H1 (cell line): ENCODE measurements around the gene FTHL17. TPM values are rescaled to one million over a fixed set of nuclear protein-coding genes. Genes with fewer than 3 reads are reported as not detected.

ENCODE experiments used
- CTCF ChIA-PET: fragments of 300-600 bp; sonication (Branson Sonifier 250); formaldehyde crosslinking; loops from one replicate; lab custom pipeline; 2021; ENCODE audit not compliant: partially characterized antibody; lab: Charles Lee
- POLR2A ChIA-PET: fragments of 300-600 bp; sonication (Branson Sonifier 250); formaldehyde crosslinking; loops from one replicate; lab custom pipeline; 2021; ENCODE audit warnings: inconsistent platforms; ENCODE audit not compliant: partially characterized antibody; lab: Charles Lee
- DNase-seq, 2 experiments: peaks; one replicate each; pipeline versions ENCODE4 v3.0.0 to v3.0.0-alpha.2; 2010 to 2022; ENCODE audit warnings: low spot score in 2 of 2, low read depth in 1 of 2, mixed read lengths in 1 of 2
- FAIRE-seq: peaks from 2 replicates; lab custom pipeline; 2011; peaks lifted over from hg19 to GRCh38; lab: Jason Lieb, UNC
- H2AFZ ChIP-seq: 2 replicates; pipeline ENCODE4 v1.8.1; 2012; ENCODE audit warnings: low read length, inconsistent platforms
- H2AK5ac ChIP-seq: 2 replicates; pipeline ENCODE4 v1.6.1; 2013; ENCODE audit warnings: low read depth, low read length
- H2BK120ac ChIP-seq: replicated peaks from 2 replicates; pipeline ENCODE3; 2013; ENCODE audit warnings: low read depth, low read length, inconsistent platforms
- H2BK12ac ChIP-seq: 2 replicates; pipeline ENCODE4 v1.6.1; 2013; ENCODE audit warnings: low read depth, low read length
- H2BK15ac ChIP-seq: 2 replicates; pipeline ENCODE4 v1.6.1; 2013; ENCODE audit warnings: low read length
- H2BK20ac ChIP-seq: 2 replicates; pipeline ENCODE4 v1.6.1; 2013; ENCODE audit warnings: low read length
- H2BK5ac ChIP-seq: 2 replicates; pipeline ENCODE4 v1.6.1; 2013; ENCODE audit warnings: low read depth, low read length
- H3K14ac ChIP-seq: 2 replicates; pipeline ENCODE4 v1.6.1; 2013; ENCODE audit warnings: inconsistent platforms; ENCODE audit not compliant: insufficient read length
- H3K18ac ChIP-seq: 2 replicates; pipeline ENCODE4 v1.6.1; 2013; ENCODE audit warnings: low read length; ENCODE audit errors: extremely low read depth
- H3K23ac ChIP-seq: 2 replicates; pipeline ENCODE4 v1.6.1; 2013; ENCODE audit warnings: inconsistent platforms; ENCODE audit not compliant: insufficient read length
- H3K23me2 ChIP-seq: 2 replicates; pipeline ENCODE4 v1.6.1; 2013; ENCODE audit warnings: low read depth, low read length
- H3K27ac ChIP-seq: 2 replicates; pipeline ENCODE4 v1.6.1; 2011; ENCODE audit warnings: low read depth, low read length, inconsistent platforms
- H3K27me3 ChIP-seq, 4 experiments: replicated peaks in 1 of 4; 1 replicate in 1 of 4; 2 replicates in 3 of 4; pipeline versions ENCODE4 v1.6.1 to v1.8.1; 2011 to 2013; ENCODE audit warnings: low read length in 3 of 4, mild to moderate bottlenecking in 3 of 4, inconsistent platforms in 2 of 4, mixed read lengths in 2 of 4, moderate library complexity in 1 of 4; ENCODE audit not compliant: control insufficient read depth in 3 of 4, insufficient read depth in 3 of 4; ENCODE audit errors: extremely low read depth in 1 of 4
- H3K36me3 ChIP-seq, 4 experiments: 2 replicates each; pipeline versions ENCODE4 v1.6.1 to v1.8.1; 2011 to 2013; ENCODE audit warnings: mild to moderate bottlenecking in 4 of 4, low read length in 3 of 4, moderate library complexity in 2 of 4, control low read depth in 1 of 4, inconsistent platforms in 1 of 4; ENCODE audit not compliant: insufficient read depth in 4 of 4, control insufficient read depth in 2 of 4
- H3K4ac ChIP-seq: replicated peaks from 2 replicates; pipeline ENCODE3; 2013; ENCODE audit warnings: low read length, low read depth, mixed read lengths, inconsistent platforms; ENCODE audit not compliant: insufficient read length
- H3K4me1 ChIP-seq, 4 experiments: replicated peaks in 1 of 4; 1 replicate in 1 of 4; 2 replicates in 3 of 4; pipeline versions ENCODE4 v1.6.1 to v1.8.1; 2011 to 2013; ENCODE audit warnings: low read length in 3 of 4, inconsistent platforms in 2 of 4, mixed read lengths in 1 of 4; ENCODE audit not compliant: insufficient read depth in 4 of 4, control insufficient read depth in 3 of 4
- H3K4me2 ChIP-seq, 2 experiments: 2 replicates each; pipeline versions ENCODE4 v1.6.1 to v1.8.1; 2011 to 2013; ENCODE audit warnings: low read depth in 2 of 2, low read length in 2 of 2, control low read depth in 1 of 2, inconsistent platforms in 1 of 2, mild to moderate bottlenecking in 1 of 2; ENCODE audit not compliant: insufficient read depth in 1 of 2
- H3K4me3 ChIP-seq, 4 experiments: fragments of 200-600, 300-600 bp in 1 of 4; sonication (generic), shearing (Covaris generic), sonication (Bioruptor Twin) in 1 of 4; 2 replicates each; pipeline versions ENCODE4 v1.5.1 to v1.8.1; 2011 to 2016; ENCODE audit warnings: low read length in 4 of 4, low read depth in 3 of 4, control low read depth in 2 of 4, inconsistent platforms in 2 of 4, mild to moderate bottlenecking in 2 of 4, mixed read lengths in 1 of 4, moderate library complexity in 1 of 4; ENCODE audit not compliant: insufficient read depth in 2 of 4; ENCODE audit errors: extremely low read depth in 1 of 4
- H3K56ac ChIP-seq: replicated peaks from 2 replicates; pipeline ENCODE3; 2013; ENCODE audit warnings: low read depth, mild to moderate bottlenecking, mixed read lengths, low read length, inconsistent platforms; ENCODE audit not compliant: insufficient read length
- H3K79me1 ChIP-seq: 2 replicates; pipeline ENCODE4 v1.6.1; 2013; ENCODE audit warnings: low read depth, low read length, control low read depth
- H3K79me2 ChIP-seq, 2 experiments: 2 replicates each; pipeline versions ENCODE4 v1.6.1 to v1.8.1; 2012 to 2013; ENCODE audit warnings: low read length in 2 of 2, mild to moderate bottlenecking in 2 of 2, inconsistent platforms in 1 of 2; ENCODE audit not compliant: insufficient read depth in 2 of 2, control insufficient read depth in 1 of 2
- H3K9ac ChIP-seq, 4 experiments: replicated peaks in 1 of 4; 1 replicate in 1 of 4; 2 replicates in 3 of 4; pipeline versions ENCODE4 v1.6.1 to v1.8.1; 2011 to 2013; ENCODE audit warnings: low read depth in 3 of 4, low read length in 3 of 4, control low read depth in 2 of 4, mild to moderate bottlenecking in 2 of 4, moderate library complexity in 2 of 4, inconsistent platforms in 1 of 4; ENCODE audit errors: extremely low read depth in 1 of 4
- H3K9me3 ChIP-seq, 2 experiments: 2 replicates each; pipeline versions ENCODE4 v1.6.1 to v1.8.1; 2012 to 2013; ENCODE audit warnings: mild to moderate bottlenecking in 2 of 2, moderate library complexity in 2 of 2, control low read depth in 1 of 2, inconsistent platforms in 1 of 2, low read depth in 1 of 2, low read length in 1 of 2, mixed read lengths in 1 of 2; ENCODE audit not compliant: insufficient read depth in 2 of 2
- H4K20me1 ChIP-seq, 2 experiments: replicated peaks in 1 of 2; 2 replicates each; pipeline versions ENCODE3 to v1.8.1; 2011 to 2013; ENCODE audit warnings: inconsistent platforms in 2 of 2, low read length in 2 of 2, mild to moderate bottlenecking in 1 of 2; ENCODE audit not compliant: insufficient read depth in 2 of 2, control insufficient read depth in 1 of 2
- H4K5ac ChIP-seq: 2 replicates; pipeline ENCODE4 v1.6.1; 2013; ENCODE audit warnings: low read length, low read depth, mixed read lengths, inconsistent platforms; ENCODE audit not compliant: insufficient read length
- H4K8ac ChIP-seq: 2 replicates; pipeline ENCODE4 v1.8.0; 2013; ENCODE audit warnings: mild to moderate bottlenecking, moderate library complexity, low read length, inconsistent platforms; ENCODE audit not compliant: insufficient read depth; ENCODE audit errors: extremely low read depth
- H4K91ac ChIP-seq: replicated peaks from 2 replicates; pipeline ENCODE3; 2013; ENCODE audit warnings: low read length, mixed read lengths, inconsistent platforms; ENCODE audit not compliant: insufficient read length
- BRCA1 ChIP-seq: IDR thresholded peaks from 2 replicates; pipeline ENCODE4 v1.6.1; 2012; ENCODE audit warnings: low read depth, low read length, improper control_type of control experiment
- CBX8 ChIP-seq: fragments of 300-800, 300-1000 bp; sonication (generic); IDR thresholded peaks from 2 replicates; pipeline ENCODE4 v1.7.1; 2016; ENCODE audit warnings: low read depth, low read length, borderline replicate concordance
- CEBPB ChIP-seq: IDR thresholded peaks from 2 replicates; pipeline ENCODE4 v1.6.1; 2012; ENCODE audit warnings: low read depth, low read length
- CREB1 ChIP-seq: IDR thresholded peaks from 2 replicates; pipeline ENCODE4 v1.6.1; 2012; ENCODE audit warnings: inconsistent platforms
- EP300 ChIP-seq, 2 experiments: IDR thresholded peaks; 1 replicate in 1 of 2; 2 replicates in 1 of 2; pipeline ENCODE4 v1.6.1; 2011 to 2012; ENCODE audit warnings: low read depth in 2 of 2, low read length in 2 of 2, mild to moderate bottlenecking in 2 of 2, borderline replicate concordance in 1 of 2, inconsistent platforms in 1 of 2, moderate library complexity in 1 of 2
- GABPA ChIP-seq: IDR thresholded peaks from 2 replicates; pipeline ENCODE4 v1.6.1; 2011; ENCODE audit warnings: mild to moderate bottlenecking, low read length, moderate library complexity, borderline replicate concordance; ENCODE audit not compliant: insufficient read depth
- POU5F1 ChIP-seq: IDR thresholded peaks from 2 replicates; pipeline ENCODE4 v1.6.1; 2011; ENCODE audit warnings: low read depth, mild to moderate bottlenecking, low read length, moderate library complexity
- RAD21 ChIP-seq, 2 experiments: IDR thresholded peaks in 1 of 2; conservative IDR thresholded peaks in 1 of 2; 2 replicates each; pipeline ENCODE4 v1.6.1; 2011; ENCODE audit warnings: low read depth in 2 of 2, low read length in 2 of 2, improper control_type of control experiment in 1 of 2, inconsistent platforms in 1 of 2, mild to moderate bottlenecking in 1 of 2, moderate library complexity in 1 of 2
- RXRA ChIP-seq: IDR thresholded peaks from 2 replicates; pipeline ENCODE4 v1.6.1; 2011; ENCODE audit warnings: low read depth, mild to moderate bottlenecking, low read length, moderate library complexity; ENCODE audit not compliant: insufficient read depth
- SIX5 ChIP-seq: IDR thresholded peaks from 2 replicates; pipeline ENCODE4 v1.6.1; 2011; ENCODE audit warnings: mild to moderate bottlenecking, low read depth, low read length
- SP1 ChIP-seq: IDR thresholded peaks from 2 replicates; pipeline ENCODE4 v1.6.1; 2011; ENCODE audit warnings: low read depth, low read length
- SP4 ChIP-seq: IDR thresholded peaks from 2 replicates; pipeline ENCODE4 v1.6.1; 2012; ENCODE audit warnings: low read length, inconsistent platforms
- SUZ12 ChIP-seq: fragments of 200-600 bp; sonication (generic); IDR thresholded peaks from 2 replicates; pipeline ENCODE4 v1.6.1; 2012; ENCODE audit warnings: mild to moderate bottlenecking, inconsistent platforms, low read length, moderate library complexity, mixed read lengths
- TBP ChIP-seq: IDR thresholded peaks from 2 replicates; pipeline ENCODE4 v1.6.1; 2011; ENCODE audit warnings: low read depth, low read length, improper control_type of control experiment
- WGBS, 2 experiments: shearing (Covaris generic) in 1 of 2; methylation state at CpG; one replicate each; pipeline versions ENCODE4 v1.1.6 to v1.1.7; 2013 to 2015; ENCODE audit warnings: low lambda C conversion rate in 2 of 2, mixed read lengths in 2 of 2, inconsistent platforms in 1 of 2, low coverage in 1 of 2, missing lambda C conversion rate in 1 of 2; ENCODE audit not compliant: insufficient replicate concordance in 2 of 2, insufficient coverage in 1 of 2, insufficient read length in 1 of 2; ENCODE audit errors: extremely low coverage in 1 of 2, missing lambda C conversion rate in 1 of 2; 5-methylcytosine and 5-hydroxymethylcytosine counted together
- long read RNA-seq, 2 experiments: library from RNA in 1 of 2; library from capped mRNA in 1 of 2; stranded (forward); transcript quantifications; one replicate each; pipeline ENCODE4 v2.0.0, GENCODE V29; 2021; ENCODE audit warnings: inconsistent platforms in 1 of 2
- polyA minus RNA-seq, 3 experiments: library from RNA; depleted of rRNA, polyadenylated mRNA; stranded (reverse); fragments of >200 nt; gene quantifications; 1 replicate in 2 of 3; 2 replicates in 1 of 3; pipeline ENCODE4 v1.2.3, GENCODE V29; 2011
- polyA plus RNA-seq, 7 experiments: library from polyadenylated mRNA; depleted of rRNA in 3 of 7; stranded (reverse) in 5 of 7; unstranded in 2 of 7; fragments of >200 nt in 5 of 7; fragments of 200-250 nt in 2 of 7; gene quantifications; 1 replicate in 5 of 7; 2 replicates in 1 of 7; 4 replicates in 1 of 7; pipeline versions ENCODE4 v1.2.1 to v1.2.3, GENCODE V29; 2011 to 2013; ENCODE audit warnings: missing spikeins in 2 of 7, mixed read lengths in 2 of 7
- total RNA-seq: library from RNA; stranded (reverse); fragmentation: NEBNext Ultra II Directional; extraction: Animal tissue kit (Norgen Biotek cat#: 25700); gene quantifications from 2 replicates; pipeline ENCODE4 v1.2.1, GENCODE V29; 2021

FTHL17 gene
- not detected in 2 replicates for total RNA-seq
- polyA plus RNA-seq (2011; rRNA removed), result not detected in 2 replicates
- not detected for polyA plus RNA-seq (2011; cell fraction: cytosol; rRNA removed)
- polyA plus RNA-seq (2011; cell fraction: nucleus; rRNA removed), result not detected
- polyA plus RNA-seq (2012, experiment 1 of 2), result not detected in 4 replicates
- not detected for polyA plus RNA-seq (2012, experiment 2 of 2)
- polyA plus RNA-seq (2013, experiment 1 of 2), result not detected
- polyA plus RNA-seq (2013, experiment 2 of 2), result not detected
- not detected in 2 replicates for polyA minus RNA-seq (2011; rRNA and poly(A)+ RNA removed)
- not detected for polyA minus RNA-seq (2011; cell fraction: cytosol; rRNA and poly(A)+ RNA removed)
- polyA minus RNA-seq (2011; cell fraction: nucleus; rRNA and poly(A)+ RNA removed), result not detected
- long read RNA-seq, experiment 1, result 0 reads
- long read RNA-seq, experiment 2, result 0 reads

GRCh38 chrX:31071725-31072124 is at the start of gene FTHL17:
Gene FTHL17, minus strand, starts transcription at chrX:31072041. Its CDS starts 88 bp downstream, at chrX:31071953.
- Histone ChIP-seq H3K4me1 (no peaks in the 10 kb centered on the region), H2AK5ac (no peak within 1 kb of the TSS), H3K56ac (no peak within 1 kb of the TSS), H3K18ac (no peak within 1 kb of the TSS), H2BK15ac (no peak within 1 kb of the TSS), H4K20me1 (no peaks in the 10 kb centered on the region), H3K27ac (no peak within 1 kb of the TSS), H4K91ac (no peak within 1 kb of the TSS), H2AFZ (no peak within 1 kb of the TSS), H3K79me1 (no peaks in the 10 kb centered on the region), H3K4ac (no peak within 1 kb of the TSS), H4K5ac (no peak within 1 kb of the TSS), H3K9me3 (peaks cover 2 to 11% of the 10 kb centered on the region in 2 experiments; a peak in 2 of 4 replicates), H3K36me3 (no peaks in the 10 kb centered on the region), H2BK12ac (no peak within 1 kb of the TSS), H3K4me2 (no peak within 1 kb of the TSS), H3K27me3 (no peaks in the 10 kb centered on the region), H3K23me2 (no peaks in the 10 kb centered on the region), H3K23ac (no peak within 1 kb of the TSS), H3K9ac (no peak within 1 kb of the TSS), H2BK20ac (no peak within 1 kb of the TSS), H2BK120ac (no peak within 1 kb of the TSS), H4K8ac (no peak within 1 kb of the TSS), H3K14ac (no peak within 1 kb of the TSS), H3K4me3 (no peak within 1 kb of the TSS), H3K79me2 (no peaks in the 10 kb centered on the region), H2BK5ac (no peak within 1 kb of the TSS)
- WGBS, 2 experiments, result 95% methylated on average over 7 of the region's 33 CpGs; no CpG with 5 or more reads in 1 of the 2 experiments
- ChIA-PET CTCF (no interaction called here), POLR2A (no interaction called here)
- DNase-seq (no peak), FAIRE-seq (no peak)
- TF ChIP-seq CBX8 (no peak), GABPA (no peak), TBP (no peak), SP4 (no peak), CREB1 (no peak), RAD21 (IDR thresholded peaks at IDR 0.05 in 1 of 2, conservative IDR thresholded peaks at IDR 0.05 in 1 of 2; ENCODE audit: low read depth in 2 of 2, low read length in 2 of 2) (no peak), RXRA (no peak), SIX5 (no peak), SP1 (no peak), BRCA1 (no peak), CEBPB (no peak), EP300 (IDR thresholded peaks at IDR 0.05; ENCODE audit: borderline replicate concordance in 1 of 2, low read depth in 2 of 2, low read length in 2 of 2) (no peak), POU5F1 (no peak), SUZ12 (no peak)
